ENCODE measurements around the gene USP44.

GRCh38 chr12:95533985-95534384 lies 17.3 kb downstream of the USP44 start:
- TF ChIP-seq, protein P1, sequence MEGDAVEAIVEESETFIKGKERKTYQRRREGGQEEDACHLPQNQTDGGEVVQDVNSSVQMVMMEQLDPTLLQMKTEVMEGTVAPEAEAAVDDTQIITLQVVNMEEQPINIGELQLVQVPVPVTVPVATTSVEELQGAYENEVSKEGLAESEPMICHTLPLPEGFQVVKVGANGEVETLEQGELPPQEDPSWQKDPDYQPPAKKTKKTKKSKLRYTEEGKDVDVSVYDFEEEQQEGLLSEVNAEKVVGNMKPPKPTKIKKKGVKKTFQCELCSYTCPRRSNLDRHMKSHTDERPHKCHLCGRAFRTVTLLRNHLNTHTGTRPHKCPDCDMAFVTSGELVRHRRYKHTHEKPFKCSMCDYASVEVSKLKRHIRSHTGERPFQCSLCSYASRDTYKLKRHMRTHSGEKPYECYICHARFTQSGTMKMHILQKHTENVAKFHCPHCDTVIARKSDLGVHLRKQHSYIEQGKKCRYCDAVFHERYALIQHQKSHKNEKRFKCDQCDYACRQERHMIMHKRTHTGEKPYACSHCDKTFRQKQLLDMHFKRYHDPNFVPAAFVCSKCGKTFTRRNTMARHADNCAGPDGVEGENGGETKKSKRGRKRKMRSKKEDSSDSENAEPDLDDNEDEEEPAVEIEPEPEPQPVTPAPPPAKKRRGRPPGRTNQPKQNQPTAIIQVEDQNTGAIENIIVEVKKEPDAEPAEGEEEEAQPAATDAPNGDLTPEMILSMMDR (IDR thresholded peaks at IDR 0.05) = no peak
- TF ChIP-seq POLR2A (IDR thresholded peaks at IDR 0.05) = no peak
- no peak for TF ChIP-seq POLR2AphosphoS5 (IDR thresholded peaks at IDR 0.05)

All from transverse colon (tissue), 4 donors.